Measurements from ENCODE around the gene IQCB1. TPM values are rescaled to one million over a fixed set of nuclear protein-coding genes. Genes with fewer than 3 reads are reported as not detected.

IQCB1 gene
- polyA plus RNA-seq, 1 of the 3 experiments (the other 2 are of a cell fraction): 10.4 TPM

DNA sequence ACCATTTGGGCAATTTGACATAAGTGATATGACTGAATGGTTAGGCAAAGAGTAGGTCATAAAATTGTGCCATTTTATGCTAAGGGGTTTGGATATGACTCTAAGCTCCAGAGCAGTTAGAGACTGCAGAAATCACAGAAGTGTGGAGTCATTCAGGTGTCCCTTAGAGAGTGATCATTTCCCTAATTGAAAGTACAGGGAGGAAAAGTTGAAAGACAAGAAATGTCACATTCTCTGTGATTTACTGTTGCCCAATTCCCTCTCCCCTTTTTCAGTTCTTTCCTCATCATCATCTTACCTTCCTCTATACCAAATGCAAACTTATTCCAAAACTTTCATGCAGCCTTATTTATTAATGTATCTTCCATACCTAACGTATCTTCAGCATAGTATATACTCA is 82.6 kb downstream of the IQCB1 start:
- peaks cover 13% of the 10 kb centered on the region for H4K20me1 ChIP-seq (ENCODE audit: insufficient read depth)
- no peak overlapping the region for H3K9ac ChIP-seq
- DNase-seq: no peak
- H3K4me3 ChIP-seq (ENCODE audit: low read depth in 2 of 2, low read length in 1 of 2): no peak overlapping the region
- peaks cover 29% of the 10 kb centered on the region for H3K79me2 ChIP-seq (ENCODE audit: insufficient read depth)
- no peaks in the 10 kb centered on the region for H3K36me3 ChIP-seq (replicated peaks in 1 of 2; ENCODE audit: control insufficient read depth in 1 of 2, insufficient read depth in 2 of 2, low read length in 1 of 2)
- H3K4me2 ChIP-seq: no peak overlapping the region
- H3F3A ChIP-seq (replicated peaks; ENCODE audit: insufficient read depth): no peaks in the 10 kb centered on the region
- WGBS (ENCODE audit: low lambda C conversion rate): 77% methylated on average over 1 of the region's 1 CpG
- TF ChIP-seq RFX5 (IDR thresholded peaks at IDR 0.05; ENCODE audit: low read length) (no peak), MEF2A (IDR thresholded peaks at IDR 0.05; ENCODE audit: borderline replicate concordance, low read depth) (no peak), CHD2 (IDR thresholded peaks at IDR 0.05; ENCODE audit: low read length, partially characterized antibody) (no peak), MAX (IDR thresholded peaks at IDR 0.05; ENCODE audit: low read depth) (no peak), TEAD4 (IDR thresholded peaks at IDR 0.05; ENCODE audit: borderline replicate concordance, insufficient read depth) (no peak), NFIC (IDR thresholded peaks at IDR 0.05; ENCODE audit: borderline replicate concordance) (no peak), YY1 (IDR thresholded peaks at IDR 0.05; ENCODE audit: low read depth) (no peak), RCOR1 (IDR thresholded peaks at IDR 0.05; ENCODE audit: low read length) (no peak), EP300 (IDR thresholded peaks at IDR 0.05; ENCODE audit: borderline replicate concordance in 1 of 2, low read depth in 1 of 2, low read length in 1 of 2) (no peak), TCF12 (IDR thresholded peaks at IDR 0.05) (no peak), POLR2AphosphoS5 (IDR thresholded peaks at IDR 0.05; ENCODE audit: low read depth, low read length) (no peak), GATA2 (CRISPR knock-in tag; IDR thresholded peaks at IDR 0.05) (no peak), ZBTB33 (IDR thresholded peaks at IDR 0.05; ENCODE audit: borderline replicate concordance, low read depth) (no peak), GABPA (IDR thresholded peaks at IDR 0.05; ENCODE audit: low read depth) (no peak), SIN3A (IDR thresholded peaks at IDR 0.05; ENCODE audit: borderline replicate concordance, low read depth, low read length) (no peak), FOXJ3 (CRISPR knock-in tag; IDR thresholded peaks at IDR 0.05) (no peak)
- TF ChIP-seq, protein P1, sequence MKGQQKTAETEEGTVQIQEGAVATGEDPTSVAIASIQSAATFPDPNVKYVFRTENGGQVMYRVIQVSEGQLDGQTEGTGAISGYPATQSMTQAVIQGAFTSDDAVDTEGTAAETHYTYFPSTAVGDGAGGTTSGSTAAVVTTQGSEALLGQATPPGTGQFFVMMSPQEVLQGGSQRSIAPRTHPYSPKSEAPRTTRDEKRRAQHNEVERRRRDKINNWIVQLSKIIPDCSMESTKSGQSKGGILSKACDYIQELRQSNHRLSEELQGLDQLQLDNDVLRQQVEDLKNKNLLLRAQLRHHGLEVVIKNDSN (IDR thresholded peaks at IDR 0.05; ENCODE audit: borderline replicate concordance, low read depth): no peak
- POLR2A ChIA-PET: interaction anchor here (0.6 kb wide), 1 partner anchor 51 kb away, joined by 3 read pairs; no protein-coding TSS in a partner anchor
- H3K9me3 ChIP-seq: no peaks in the 10 kb centered on the region
- H2AFZ ChIP-seq (ENCODE audit: low read depth): no peak overlapping the region
- peaks cover 14 to 15% of the 10 kb centered on the region in 2 experiments; a peak in 3 of 4 replicates for H3K4me1 ChIP-seq (ENCODE audit: control insufficient read depth in 1 of 2, insufficient read depth in 2 of 2, low read depth in 1 of 2, low read length in 1 of 2)
- CTCF ChIA-PET: no interaction called here
- no peaks in the 10 kb centered on the region for H3K27me3 ChIP-seq (ENCODE audit: insufficient read depth)
- no peak overlapping the region for H3K27ac ChIP-seq (ENCODE audit: low read depth in 2 of 2, low read length in 1 of 2)
- H3K9me2 ChIP-seq: no peaks in the 10 kb centered on the region

DNA sequence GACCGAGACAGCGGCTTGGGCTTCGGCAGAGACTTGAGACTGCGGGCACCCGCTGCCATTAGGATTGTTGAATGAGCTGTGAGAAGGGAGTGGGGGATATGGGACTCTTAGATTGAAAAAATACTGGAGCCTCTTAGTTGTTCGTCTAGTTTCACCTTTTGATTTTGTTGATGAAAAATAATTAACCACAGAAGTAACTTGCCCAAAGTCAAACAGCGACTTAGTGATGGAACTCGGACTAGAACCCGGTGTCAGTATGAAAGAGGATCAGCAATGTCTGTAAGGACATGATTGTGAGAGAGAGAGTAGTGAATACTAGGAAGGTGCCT is 84.8 kb downstream of the IQCB1 start:
- WGBS (ENCODE audit: low lambda C conversion rate): 0% methylated on average over 9 of the region's 9 CpGs
- Histone ChIP-seq H4K20me1 (ENCODE audit: insufficient read depth) (peaks cover 25% of the 10 kb centered on the region), H3K9ac (peak overlapping the region; percentile 77), H3K9me2 (no peaks in the 10 kb centered on the region), H3K27me3 (ENCODE audit: insufficient read depth) (no peaks in the 10 kb centered on the region), H3K4me1 (ENCODE audit: control insufficient read depth in 1 of 2, insufficient read depth in 2 of 2, low read depth in 1 of 2, low read length in 1 of 2) (peaks cover 14 to 15% of the 10 kb centered on the region in 2 experiments; a peak in 3 of 4 replicates), H3K79me2 (ENCODE audit: insufficient read depth) (peaks cover 48% of the 10 kb centered on the region), H3K27ac (ENCODE audit: low read depth in 2 of 2, low read length in 1 of 2) (peak overlapping the region; percentile 68 to 70), H3F3A (replicated peaks; ENCODE audit: insufficient read depth) (peaks cover 4% of the 10 kb centered on the region), H3K4me3 (ENCODE audit: low read depth in 2 of 2, low read length in 1 of 2) (peak overlapping the region; percentile 92 to 95), H3K4me2 (peak overlapping the region; percentile 75), H3K36me3 (replicated peaks in 1 of 2; ENCODE audit: control insufficient read depth in 1 of 2, insufficient read depth in 2 of 2, low read length in 1 of 2) (peaks cover 3 to 7% of the 10 kb centered on the region in 2 experiments), H3K9me3 (no peaks in the 10 kb centered on the region), H2AFZ (ENCODE audit: low read depth) (peak overlapping the region; percentile 90)
- DNase-seq: no peak
- ChIA-PET POLR2A (no interaction called here), CTCF (no interaction called here)
- TF ChIP-seq MXI1 (IDR thresholded peaks at IDR 0.05; ENCODE audit: low read depth, low read length) (no peak), RFX5 (IDR thresholded peaks at IDR 0.05; ENCODE audit: low read length) (no peak), EZH2phosphoT487 (IDR thresholded peaks at IDR 0.05; ENCODE audit: borderline replicate concordance, low read depth) (no peak), USF2 (IDR thresholded peaks at IDR 0.05; ENCODE audit: borderline replicate concordance, low read depth, low read length) (no peak), RCOR1 (IDR thresholded peaks at IDR 0.05; ENCODE audit: low read length) (no peak), TEAD4 (IDR thresholded peaks at IDR 0.05; ENCODE audit: borderline replicate concordance, insufficient read depth) (no peak), NRF1 (IDR thresholded peaks at IDR 0.05; ENCODE audit: low read depth, low read length) (no peak), ZBTB33 (IDR thresholded peaks at IDR 0.05; ENCODE audit: borderline replicate concordance, low read depth) (no peak), MEF2A (IDR thresholded peaks at IDR 0.05; ENCODE audit: borderline replicate concordance, low read depth) (no peak), JUND (IDR thresholded peaks at IDR 0.05) (no peak), NFIC (IDR thresholded peaks at IDR 0.05; ENCODE audit: borderline replicate concordance) (no peak)
- TF ChIP-seq, protein P1 (IDR thresholded peaks at IDR 0.05; ENCODE audit: borderline replicate concordance, low read depth): no peak

Measured in SK-N-SH (cell line).